Sigmoid colon (tissue), 3 donors: Measurements from ENCODE around the gene JAKMIP1.
"Not testable (repeated sequence)": the region's sequence is repeated elsewhere in the genome, so short reads cannot be mapped to it uniquely, and the experiment has no call there.

ENCODE experiments used
- CTCF ChIP-seq, 4 experiments: fragments of 450-650 bp in 3 of 4; fragments of 200-600 bp in 1 of 4; IDR thresholded peaks; one replicate each; pipeline ENCODE4 v1.5.1; 2016 to 2019; ENCODE audit warnings: antibody characterized with exemption in 4 of 4, mild to moderate bottlenecking in 3 of 4, moderate library complexity in 2 of 4
- POLR2A ChIP-seq, 2 donors: fragments of 450-650 bp; IDR thresholded peaks; one replicate each; pipeline ENCODE4 v1.6.1; 2016; ENCODE audit warnings: antibody characterized with exemption in 2 of 2, mild to moderate bottlenecking in 2 of 2, moderate library complexity in 2 of 2

- not testable (repeated sequence) for TF ChIP-seq CTCF, POLR2A (IDR thresholded peaks at IDR 0.05)
Measured at GRCh38 chr4:6209291-6209690, 8.9 kb upstream of the JAKMIP1 start.
